GM19025 (cell line): ENCODE data around the gene COLGALT1.
"Not testable (repeated sequence)": the region's sequence is repeated elsewhere in the genome, so short reads cannot be mapped to it uniquely, and the experiment has no call there.

Experiments
- ATAC-seq: cut with Tn5 transposase; IDR thresholded peaks from one replicate; pipeline ENCODE4 v1.9.1; 2021; ENCODE audit warnings: mild to moderate bottlenecking, low read depth, moderate library complexity; ENCODE audit not compliant: unreplicated experiment

COLGALT1 gene

GRCh38 chr19:17556995-17557394 is 1.5 kb downstream of the COLGALT1 start:
- ATAC-seq: no peak

- ATAC-seq: no peak
Measured at GRCh38 chr19:17557466-17557865, 2.0 kb downstream of the COLGALT1 start.

- no peak for ATAC-seq
Measured at GRCh38 chr19:17560205-17560595, 4.8 kb downstream of the COLGALT1 start.

- no peak for ATAC-seq
Measured at GRCh38 chr19:17562097-17562496, 6.6 kb downstream of the COLGALT1 start.

GRCh38 chr19:17562561-17562960 is 7.1 kb downstream of the COLGALT1 start:
- no peak for ATAC-seq

- ATAC-seq: no peak
Measured at GRCh38 chr19:17564781-17565180, 9.3 kb downstream of the COLGALT1 start.

- ATAC-seq: no peak
Measured at GRCh38 chr19:17565611-17566010, 10.2 kb downstream of the COLGALT1 start.

GRCh38 chr19:17567940-17568339 is 12.5 kb downstream of the COLGALT1 start:
- no peak for ATAC-seq

GRCh38 chr19:17570291-17570690 is 14.8 kb downstream of the COLGALT1 start:
- ATAC-seq: not testable (repeated sequence)

- ATAC-seq: no peak
Measured at GRCh38 chr19:17570791-17571190, 15.3 kb downstream of the COLGALT1 start.

- ATAC-seq: no peak
Measured at GRCh38 chr19:17572638-17573037, 17.2 kb downstream of the COLGALT1 start.

GRCh38 chr19:17575871-17576757 is 20.7 kb downstream of the COLGALT1 start:
- ATAC-seq: no peak

GRCh38 chr19:17576758-17577456 is 21.5 kb downstream of the COLGALT1 start:
- no peak for ATAC-seq

GRCh38 chr19:17577457-17578097 is 22.1 kb downstream of the COLGALT1 start:
- ATAC-seq: no peak

GRCh38 chr19:17579661-17580244 is 24.3 kb downstream of the COLGALT1 start:
- ATAC-seq: no peak

GRCh38 chr19:17580470-17581144 is 25.2 kb downstream of the COLGALT1 start:
- ATAC-seq: no peak

- no peak for ATAC-seq
Measured at GRCh38 chr19:17581211-17581874, 25.9 kb downstream of the COLGALT1 start.

- ATAC-seq: no peak
Measured at GRCh38 chr19:17582613-17583012, 27.2 kb downstream of the COLGALT1 start.

GRCh38 chr19:17584132-17584531 is 28.7 kb downstream of the COLGALT1 start:
- no peak for ATAC-seq

GRCh38 chr19:17585395-17585794 is 29.9 kb downstream of the COLGALT1 start:
- not testable (repeated sequence) for ATAC-seq
